WTC11 (cell line): ENCODE results near the gene ANAPC7. TPM values are rescaled to one million over a fixed set of nuclear protein-coding genes. Genes with fewer than 3 reads are reported as not detected.

Experiments used
- ATAC-seq: fragments of 200-7000 bp; cut with Tn5 transposase; 2 replicates; pipeline ENCODE4 v1.10.0; 2021; ENCODE audit warnings: mild to moderate bottlenecking, moderate library complexity
- CTCF ChIA-PET: fragments of 300-600 bp; sonication (Branson Sonifier 250); formaldehyde crosslinking; loops from one replicate; lab custom pipeline; 2021; ENCODE audit warnings: antibody characterized with exemption; lab: Charles Lee
- POLR2A ChIA-PET: fragments of 350-600 bp; sonication (Branson Sonifier 250); formaldehyde crosslinking; loops from one replicate; lab custom pipeline; 2021; ENCODE audit warnings: antibody characterized with exemption; lab: Charles Lee
- DNase-seq: peaks from one replicate; pipeline ENCODE4 v3.0.0; 2021; ENCODE audit warnings: low spot score
- H3K27ac Mint-ChIP-seq: 2 replicates; pipeline ENCODE4 v1.8.0; 2021; ENCODE audit warnings: mixed read lengths
- H3K27me3 Mint-ChIP-seq: 2 replicates; pipeline ENCODE4 v1.8.0; 2021; ENCODE audit warnings: low read depth, mild to moderate bottlenecking, moderate library complexity, mixed read lengths
- H3K36me3 Mint-ChIP-seq: 2 replicates; pipeline ENCODE4 v1.8.0; 2021; ENCODE audit warnings: mixed read lengths
- H3K4me1 Mint-ChIP-seq: 2 replicates; pipeline ENCODE4 v1.8.0; 2022; ENCODE audit warnings: mixed read lengths
- H3K4me3 Mint-ChIP-seq: 2 replicates; pipeline ENCODE4 v1.8.0; 2021; ENCODE audit warnings: mild to moderate bottlenecking, moderate library complexity, mixed read lengths
- H3K9me3 Mint-ChIP-seq: 2 replicates; pipeline ENCODE4 v1.8.0; 2021; ENCODE audit warnings: mixed read lengths
- ARID4B ChIP-seq: sonication (generic); formaldehyde crosslinking; IDR thresholded peaks from 2 replicates; pipeline ENCODE4 v1.8.0; 2023; ENCODE audit warnings: missing genetic modification reagents, mild to moderate bottlenecking, borderline replicate concordance
- CREM ChIP-seq: sonication (generic); formaldehyde crosslinking; IDR thresholded peaks from 2 replicates; pipeline ENCODE4 v1.8.1; 2022; ENCODE audit warnings: mild to moderate bottlenecking, missing genetic modification reagents, moderate library complexity
- CTCF ChIP-seq: fragments of 200-600 bp; IDR thresholded peaks from 2 replicates; pipeline ENCODE4 v1.8.0; 2022; ENCODE audit warnings: antibody characterized with exemption
- EMX1 ChIP-seq: fragments of 250-450 bp; sonication (Bioruptor Pico); IDR thresholded peaks from 2 replicates; pipeline ENCODE4 v1.8.0; 2021; ENCODE audit warnings: mild to moderate bottlenecking
- ERG ChIP-seq: fragments of 250-450 bp; sonication (Bioruptor Pico); IDR thresholded peaks from 2 replicates; pipeline ENCODE4 v1.8.0; 2021; ENCODE audit warnings: mild to moderate bottlenecking
- NFYB ChIP-seq: sonication (generic); formaldehyde crosslinking; conservative IDR thresholded peaks from 2 replicates; pipeline ENCODE4 v1.8.0; 2022; ENCODE audit warnings: low read depth, missing genetic modification reagents
- ZBTB21 ChIP-seq: sonication (generic); formaldehyde crosslinking; IDR thresholded peaks from 2 replicates; pipeline ENCODE4 v1.8.1; 2023; ENCODE audit warnings: mild to moderate bottlenecking, missing genetic modification reagents, borderline replicate concordance
- ZNF121 ChIP-seq: sonication (generic); formaldehyde crosslinking; IDR thresholded peaks from 2 replicates; pipeline ENCODE4 v1.8.0; 2023; ENCODE audit warnings: missing genetic modification reagents
- ZNF317 ChIP-seq: sonication (generic); formaldehyde crosslinking; IDR thresholded peaks from 2 replicates; pipeline ENCODE4 v1.8.1; 2023; ENCODE audit warnings: low read depth, mild to moderate bottlenecking, moderate library complexity, missing genetic modification reagents, borderline replicate concordance
- ZNF423 ChIP-seq: fragments of 250-450 bp; sonication (Bioruptor Pico); IDR thresholded peaks from 2 replicates; pipeline ENCODE4 v2.1.2; 2022; ENCODE audit warnings: mild to moderate bottlenecking, moderate library complexity
- ZNF512 ChIP-seq: sonication (generic); formaldehyde crosslinking; IDR thresholded peaks from 2 replicates; pipeline ENCODE4 v1.8.1; 2022; ENCODE audit warnings: missing genetic modification reagents, borderline replicate concordance
- total RNA-seq: library from RNA; stranded (reverse); gene quantifications from 3 replicates; pipeline ENCODE4 v1.2.3, GENCODE V29; 2021

Gene ANAPC7
- total RNA-seq, 1 experiment from 2014 or later, result 93.4 TPM

- no peak overlapping the region for H3K27ac Mint-ChIP-seq
- H3K9me3 Mint-ChIP-seq, result no peaks in the 10 kb centered on the region
- H3K4me3 Mint-ChIP-seq, result no peak overlapping the region
- no peak for ATAC-seq
- H3K36me3 Mint-ChIP-seq, result peaks cover 8% of the 10 kb centered on the region; the same call in 1 of the 2 replicates
- DNase-seq, result no peak
- no peaks in the 10 kb centered on the region for H3K27me3 Mint-ChIP-seq
- TF ChIP-seq ZNF121 (CRISPR knock-in tag) (0 out of 2 replicates have a peak, but pooled peaks have one; percentile 11), ZNF423 (CRISPR knock-in tag) (no peak)
- ChIA-PET POLR2A (no interaction called here), CTCF (interaction anchor here (3.7 kb wide), 1 partner anchor 77 kb away, joined by 46 read pairs; no protein-coding TSS in a partner anchor)
- no peaks in the 10 kb centered on the region for H3K4me1 Mint-ChIP-seq
Observed at GRCh38 chr12:110354172-110354780, 49.2 kb downstream of the ANAPC7 start.

GRCh38 chr12:110353211-110353965, 50.1 kb downstream of the ANAPC7 start:
- Mint-ChIP-seq H3K27me3 (no peaks in the 10 kb centered on the region), H3K9me3 (no peaks in the 10 kb centered on the region), H3K27ac (no peak overlapping the region), H3K36me3 (peaks cover 10% of the 10 kb centered on the region; the same call in 1 of the 2 replicates), H3K4me1 (no peaks in the 10 kb centered on the region), H3K4me3 (no peak overlapping the region)
- no peak for DNase-seq
- ChIA-PET POLR2A (no interaction called here), CTCF (interaction anchor here (3.7 kb wide), 1 partner anchor 78 kb away, joined by 46 read pairs; no protein-coding TSS in a partner anchor)
- TF ChIP-seq NFYB (no peak), ZBTB21 (CRISPR knock-in tag) (no peak), ZNF512 (CRISPR knock-in tag) (no peak), ERG (no peak), ZNF317 (CRISPR knock-in tag) (no peak), CREM (CRISPR knock-in tag) (no peak), CTCF (no peak), EMX1 (0 out of 2 replicates have a peak, but pooled peaks have one; percentile 18), ARID4B (CRISPR knock-in tag) (no peak)
- ATAC-seq, result no peak
